HAP-1 (cell line): ENCODE measurements around the gene SPIRE1.
A peak's percentile ranks its signal among the peaks of the same experiment; 100 is the strongest.

Experiments used
- DNase-seq, 2 experiments: peaks; one replicate each; pipeline ENCODE4 v3.0.0-alpha.2; 2016 to 2020; ENCODE audit warnings: low spot score in 2 of 2
- H3K27me3 ChIP-seq: fragments of 250-450 bp; sonication (Bioruptor Pico); 2 replicates; pipeline ENCODE4 v1.5.1; 2020; ENCODE audit warnings: low read depth, mild to moderate bottlenecking, moderate library complexity
- H3K36me3 ChIP-seq: fragments of 250-450 bp; sonication (Bioruptor Pico); replicated peaks from 2 replicates; pipeline ENCODE4 v1.5.1; 2020; ENCODE audit warnings: mild to moderate bottlenecking
- H3K4me1 ChIP-seq: fragments of 250-450 bp; sonication (Bioruptor Pico); 2 replicates; pipeline ENCODE4 v1.5.1; 2020; ENCODE audit warnings: mild to moderate bottlenecking
- H3K4me3 ChIP-seq: fragments of 250-450 bp; sonication (Bioruptor Pico); 2 replicates; pipeline ENCODE4 v1.5.1; 2020; ENCODE audit warnings: mild to moderate bottlenecking, moderate library complexity
- H3K9me3 ChIP-seq: fragments of 250-450 bp; sonication (Bioruptor Pico); 2 replicates; pipeline ENCODE4 v1.5.1; 2020; ENCODE audit warnings: mild to moderate bottlenecking, moderate library complexity
- in situ Hi-C: fragments of 300-500 bp; cut with MboI; formaldehyde crosslinking; loops from 3 replicates; pipeline ENCODE4 v1.14.3; 2020; ENCODE audit warnings: low sequenced_read_pairs, inconsistent platforms, mixed read lengths

SPIRE1 gene

GRCh38 chr18:12470382-12471075, 187.4 kb downstream of the SPIRE1 start:
- Histone ChIP-seq H3K4me1 (no peaks in the 10 kb centered on the region), H3K27me3 (no peaks in the 10 kb centered on the region), H3K4me3 (no peak overlapping the region), H3K9me3 (no peaks in the 10 kb centered on the region), H3K36me3 (no peaks in the 10 kb centered on the region)
- no peak for DNase-seq
- in situ Hi-C loops = no loop called here

- Histone ChIP-seq H3K27me3 (no peaks in the 10 kb centered on the region), H3K9me3 (no peaks in the 10 kb centered on the region), H3K4me3 (no peak overlapping the region), H3K4me1 (no peaks in the 10 kb centered on the region), H3K36me3 (no peaks in the 10 kb centered on the region; the same call in 1 of the 2 replicates)
- in situ Hi-C loops = no loop called here
- DNase-seq = no peak
Measured at GRCh38 chr18:12468445-12468844, 189.5 kb downstream of the SPIRE1 start.

- Histone ChIP-seq H3K27me3 (no peaks in the 10 kb centered on the region), H3K4me1 (no peaks in the 10 kb centered on the region), H3K9me3 (no peaks in the 10 kb centered on the region), H3K4me3 (no peak overlapping the region), H3K36me3 (peaks cover 8% of the 10 kb centered on the region)
- DNase-seq = no peak
- in situ Hi-C loops = no loop called here
Measured at GRCh38 chr18:12464731-12465130, 193.2 kb downstream of the SPIRE1 start.

GRCh38 chr18:12463191-12463590, 194.7 kb downstream of the SPIRE1 start:
- in situ Hi-C loops = no loop called here
- no peak for DNase-seq
- Histone ChIP-seq H3K9me3 (no peaks in the 10 kb centered on the region), H3K36me3 (peaks cover 8% of the 10 kb centered on the region), H3K27me3 (no peaks in the 10 kb centered on the region), H3K4me3 (no peak overlapping the region), H3K4me1 (peaks cover 7% of the 10 kb centered on the region)

GRCh38 chr18:12462242-12462641, 195.7 kb downstream of the SPIRE1 start:
- Histone ChIP-seq H3K4me3 (no peak overlapping the region), H3K9me3 (no peaks in the 10 kb centered on the region), H3K36me3 (peaks cover 8% of the 10 kb centered on the region), H3K4me1 (peaks cover 7% of the 10 kb centered on the region), H3K27me3 (no peaks in the 10 kb centered on the region)
- in situ Hi-C loops = no loop called here
- DNase-seq = no peak

GRCh38 chr18:12461326-12461725, 196.6 kb downstream of the SPIRE1 start:
- no peaks in the 10 kb centered on the region for H3K27me3 ChIP-seq
- H3K36me3 ChIP-seq = peaks cover 8% of the 10 kb centered on the region
- H3K9me3 ChIP-seq = no peaks in the 10 kb centered on the region
- H3K4me3 ChIP-seq = no peak overlapping the region
- in situ Hi-C loops = no loop called here
- peaks cover 7% of the 10 kb centered on the region for H3K4me1 ChIP-seq
- no peak for DNase-seq

GRCh38 chr18:12460874-12461273, 197.0 kb downstream of the SPIRE1 start:
- no peaks in the 10 kb centered on the region for H3K9me3 ChIP-seq
- in situ Hi-C loops = no loop called here
- H3K4me3 ChIP-seq = no peak overlapping the region
- peaks cover 7% of the 10 kb centered on the region for H3K4me1 ChIP-seq
- DNase-seq = no peak
- no peaks in the 10 kb centered on the region for H3K27me3 ChIP-seq
- peaks cover 8% of the 10 kb centered on the region for H3K36me3 ChIP-seq

GRCh38 chr18:12458771-12459170, 199.1 kb downstream of the SPIRE1 start:
- H3K27me3 ChIP-seq = no peaks in the 10 kb centered on the region
- peaks cover 8% of the 10 kb centered on the region for H3K36me3 ChIP-seq
- peak; percentile 47 to 53 for DNase-seq
- H3K4me1 ChIP-seq = peaks cover 7% of the 10 kb centered on the region
- no peak overlapping the region for H3K4me3 ChIP-seq
- in situ Hi-C loops = no loop called here
- no peaks in the 10 kb centered on the region for H3K9me3 ChIP-seq

GRCh38 chr18:12456441-12456840, 201.5 kb downstream of the SPIRE1 start:
- Histone ChIP-seq H3K27me3 (no peaks in the 10 kb centered on the region), H3K4me3 (no peak overlapping the region), H3K36me3 (peaks cover 3% of the 10 kb centered on the region), H3K4me1 (peaks cover 7% of the 10 kb centered on the region), H3K9me3 (no peaks in the 10 kb centered on the region)
- in situ Hi-C loops = no loop called here
- DNase-seq = no peak

- Histone ChIP-seq H3K4me1 (peaks cover 7% of the 10 kb centered on the region), H3K9me3 (no peaks in the 10 kb centered on the region), H3K36me3 (no peaks in the 10 kb centered on the region; the same call in none of the 2 replicates), H3K27me3 (no peaks in the 10 kb centered on the region), H3K4me3 (no peak overlapping the region)
- DNase-seq = no peak
- in situ Hi-C loops = no loop called here
Measured at GRCh38 chr18:12455496-12455895, 202.4 kb downstream of the SPIRE1 start.

GRCh38 chr18:12452784-12453183, 205.1 kb downstream of the SPIRE1 start:
- H3K4me1 ChIP-seq = no peaks in the 10 kb centered on the region; the same call in 1 of the 2 replicates
- no peaks in the 10 kb centered on the region for H3K27me3 ChIP-seq
- in situ Hi-C loops = no loop called here
- no peak overlapping the region for H3K4me3 ChIP-seq
- H3K9me3 ChIP-seq = no peaks in the 10 kb centered on the region
- DNase-seq = no peak
- H3K36me3 ChIP-seq = peaks cover 14% of the 10 kb centered on the region

GRCh38 chr18:12451428-12451827, 206.5 kb downstream of the SPIRE1 start:
- Histone ChIP-seq H3K27me3 (no peaks in the 10 kb centered on the region), H3K4me3 (no peak overlapping the region)
- in situ Hi-C loops = no loop called here

GRCh38 chr18:12449051-12449785, 208.7 kb downstream of the SPIRE1 start:
- in situ Hi-C loops = no loop called here
- H3K36me3 ChIP-seq = peaks cover 18% of the 10 kb centered on the region
- no peaks in the 10 kb centered on the region for H3K4me1 ChIP-seq
- no peak overlapping the region for H3K4me3 ChIP-seq
- peaks cover under 1% of the 10 kb centered on the region; the same call in 1 of the 2 replicates for H3K9me3 ChIP-seq
- peak in 1 of 2 experiments; percentile 41 for DNase-seq
- H3K27me3 ChIP-seq = no peaks in the 10 kb centered on the region

More at GRCh38 chr18:12451428-12451827, 206.5 kb downstream of the SPIRE1 start:
- Histone ChIP-seq H3K9me3 (no peaks in the 10 kb centered on the region), H3K4me1 (no peaks in the 10 kb centered on the region; the same call in 1 of the 2 replicates), H3K36me3 (peaks cover 16% of the 10 kb centered on the region)
- no peak for DNase-seq

- no peak overlapping the region for H3K4me3 ChIP-seq
- in situ Hi-C loops = no loop called here
- no peak for DNase-seq
- H3K9me3 ChIP-seq = peaks cover 5% of the 10 kb centered on the region; the same call in 1 of the 2 replicates
- no peaks in the 10 kb centered on the region for H3K27me3 ChIP-seq
- no peaks in the 10 kb centered on the region for H3K4me1 ChIP-seq
- H3K36me3 ChIP-seq = peaks cover 29% of the 10 kb centered on the region
Measured at GRCh38 chr18:12445554-12445953, 212.4 kb downstream of the SPIRE1 start.
